ENCODE measurements around the gene FAM131B.

Gene FAM131B

GRCh38 chr7:143358626-143359025, 3.9 kb downstream of the FAM131B start:
- DNase-seq (ENCODE audit: low read depth): no peak

GRCh38 chr7:143356414-143357050, 6.0 kb downstream of the FAM131B start:
- no peak for DNase-seq (ENCODE audit: low read depth)

- DNase-seq (ENCODE audit: low read depth): no peak
These were observed 6.8 kb downstream of the FAM131B start for GRCh38 chr7:143355450-143356385.

GRCh38 chr7:143354965-143355364, 7.5 kb downstream of the FAM131B start:
- DNase-seq (ENCODE audit: low read depth): no peak

- DNase-seq (ENCODE audit: low read depth): no peak
These were observed 8.1 kb downstream of the FAM131B start for GRCh38 chr7:143354376-143354775.

GRCh38 chr7:143352531-143353002, 9.9 kb downstream of the FAM131B start:
- no peak for DNase-seq (ENCODE audit: low read depth)

GRCh38 chr7:143351574-143351973, 10.9 kb downstream of the FAM131B start:
- no peak for DNase-seq (ENCODE audit: low read depth)

- DNase-seq (ENCODE audit: low read depth): no peak
These were observed 11.5 kb downstream of the FAM131B start for GRCh38 chr7:143351060-143351459.

GRCh38 chr7:143347950-143348349, 14.6 kb downstream of the FAM131B start:
- DNase-seq (ENCODE audit: low read depth): no peak

- DNase-seq (ENCODE audit: low read depth): no peak
These were observed 16.5 kb downstream of the FAM131B start for GRCh38 chr7:143346018-143346417.

- DNase-seq (ENCODE audit: low read depth): peak; percentile 6
These were observed 17.0 kb downstream of the FAM131B start for GRCh38 chr7:143345428-143345900.

GRCh38 chr7:143343596-143343995, 18.9 kb downstream of the FAM131B start:
- no peak for DNase-seq (ENCODE audit: low read depth)

GRCh38 chr7:143341842-143342241, 20.7 kb downstream of the FAM131B start:
- no peak for DNase-seq (ENCODE audit: low read depth)

GRCh38 chr7:143337216-143337615, 25.3 kb downstream of the FAM131B start:
- no peak for DNase-seq (ENCODE audit: low read depth)

- no peak for DNase-seq (ENCODE audit: low read depth)
These were observed 28.3 kb downstream of the FAM131B start for GRCh38 chr7:143334244-143334643.

- DNase-seq (ENCODE audit: low read depth): peak; percentile 86
These were observed 31.2 kb downstream of the FAM131B start for GRCh38 chr7:143331179-143331801.

- no peak for DNase-seq (ENCODE audit: low read depth)
These were observed 32.9 kb downstream of the FAM131B start for GRCh38 chr7:143329471-143330170.

GRCh38 chr7:143327903-143328302, 34.6 kb downstream of the FAM131B start:
- no peak for DNase-seq (ENCODE audit: low read depth)

- DNase-seq (ENCODE audit: low read depth): no peak
These were observed 37.3 kb downstream of the FAM131B start for GRCh38 chr7:143325240-143325639.

GRCh38 chr7:143323653-143324052, 38.9 kb downstream of the FAM131B start:
- DNase-seq (ENCODE audit: low read depth): no peak

- no peak for DNase-seq (ENCODE audit: low read depth)
These were observed 39.5 kb downstream of the FAM131B start for GRCh38 chr7:143322760-143323633.
